H1 (cell line): ENCODE data around the gene VWF.

Source experiments
- CBX8 ChIP-seq: fragments of 300-800, 300-1000 bp; sonication (generic); IDR thresholded peaks from 2 replicates; pipeline ENCODE4 v1.7.1; 2016; ENCODE audit warnings: low read depth, low read length, borderline replicate concordance
- CREB1 ChIP-seq: IDR thresholded peaks from 2 replicates; pipeline ENCODE4 v1.6.1; 2012; ENCODE audit warnings: inconsistent platforms
- CTCF ChIP-seq, 3 experiments: IDR thresholded peaks; 1 replicate in 2 of 3; 2 replicates in 1 of 3; pipeline versions ENCODE4 v1.5.1 to v1.6.1; 2011; ENCODE audit warnings: low read length in 3 of 3, mild to moderate bottlenecking in 3 of 3, inconsistent platforms in 2 of 3, low read depth in 1 of 3, moderate library complexity in 1 of 3; ENCODE audit not compliant: insufficient read depth in 1 of 3; ENCODE audit errors: control extremely low read depth in 1 of 3
- EP300 ChIP-seq, 2 experiments: IDR thresholded peaks; 1 replicate in 1 of 2; 2 replicates in 1 of 2; pipeline ENCODE4 v1.6.1; 2011 to 2012; ENCODE audit warnings: low read depth in 2 of 2, low read length in 2 of 2, mild to moderate bottlenecking in 2 of 2, borderline replicate concordance in 1 of 2, inconsistent platforms in 1 of 2, moderate library complexity in 1 of 2
- HDAC2 ChIP-seq, 2 experiments: fragments of 300-600 bp in 1 of 2; sonication (generic) in 1 of 2; IDR thresholded peaks; 2 replicates each; pipeline ENCODE4 v1.6.1; 2011 to 2012; ENCODE audit warnings: low read depth in 2 of 2, low read length in 2 of 2, mild to moderate bottlenecking in 2 of 2, moderate library complexity in 2 of 2, borderline replicate concordance in 1 of 2, inconsistent platforms in 1 of 2
- NANOG ChIP-seq: IDR thresholded peaks from 2 replicates; pipeline ENCODE4 v1.6.1; 2011; ENCODE audit warnings: low read length, low read depth, mild to moderate bottlenecking, inconsistent platforms; ENCODE audit not compliant: insufficient read depth, poor library complexity, severe bottlenecking
- NRF1 ChIP-seq: IDR thresholded peaks from 2 replicates; pipeline ENCODE4 v1.6.1; 2011; ENCODE audit warnings: mild to moderate bottlenecking, low read depth, low read length, improper control_type of control experiment
- PHF8 ChIP-seq: fragments of 200-600 bp; sonication (generic); conservative IDR thresholded peaks from 2 replicates; pipeline ENCODE4 v1.7.1; 2012; ENCODE audit warnings: low read depth, mild to moderate bottlenecking, inconsistent platforms, low read length, moderate library complexity
- POLR2A ChIP-seq, 2 experiments: IDR thresholded peaks; 1 replicate in 1 of 2; 2 replicates in 1 of 2; pipeline ENCODE4 v1.6.1; 2011; ENCODE audit warnings: low read depth in 2 of 2, low read length in 2 of 2, mild to moderate bottlenecking in 2 of 2; ENCODE audit errors: control extremely low read depth in 1 of 2
- SIRT6 ChIP-seq: IDR thresholded peaks from one replicate; pipeline ENCODE4 v1.7.1; 2012; ENCODE audit warnings: low read length, inconsistent platforms
- SRF ChIP-seq: IDR thresholded peaks from 2 replicates; pipeline ENCODE4 v1.6.1; 2011; ENCODE audit warnings: mild to moderate bottlenecking, low read depth, low read length, moderate library complexity
- TAF1 ChIP-seq: IDR thresholded peaks from 2 replicates; pipeline ENCODE4 v1.6.1; 2011; ENCODE audit warnings: mild to moderate bottlenecking, low read depth, low read length
- YY1 ChIP-seq: IDR thresholded peaks from 2 replicates; pipeline ENCODE4 v1.6.1; 2011; ENCODE audit warnings: low read depth, mild to moderate bottlenecking, low read length
- ZNF274 ChIP-seq: IDR thresholded peaks from 2 replicates; pipeline ENCODE4 v1.7.0; 2012; ENCODE audit warnings: low read length, borderline replicate concordance; ENCODE audit errors: extremely low read depth

GRCh38 chr12:6031001-6031400 is 93.5 kb downstream of the VWF start:
- TF ChIP-seq TAF1 (no peak), CTCF (IDR thresholded peaks at IDR 0.05; ENCODE audit: control extremely low read depth in 1 of 3, insufficient read depth in 1 of 3, low read depth in 1 of 3, low read length in 3 of 3) (no peak), NRF1 (no peak), SRF (no peak), NANOG (no peak), CREB1 (no peak), POLR2A (IDR thresholded peaks at IDR 0.05; ENCODE audit: control extremely low read depth in 1 of 2, low read depth in 2 of 2, low read length in 2 of 2) (no peak), CBX8 (no peak), YY1 (no peak), SIRT6 (no peak), PHF8 (no peak), HDAC2 (IDR thresholded peaks at IDR 0.05; ENCODE audit: borderline replicate concordance in 1 of 2, low read depth in 2 of 2, low read length in 2 of 2) (no peak), ZNF274 (no peak), EP300 (IDR thresholded peaks at IDR 0.05; ENCODE audit: borderline replicate concordance in 1 of 2, low read depth in 2 of 2, low read length in 2 of 2) (no peak)
